Smooth muscle cell (in vitro differentiated cells): ENCODE data around the gene EIF4B. TPM values are rescaled to one million over a fixed set of nuclear protein-coding genes. Genes with fewer than 3 reads are reported as not detected.
A peak's percentile ranks its signal among the peaks of the same experiment; 100 is the strongest.

Experiments used
- DNase-seq: peaks from one replicate; lab custom pipeline; 2025; ENCODE audit not compliant: unreplicated experiment; lab: John Stamatoyannopoulos, UW
- H2AFZ ChIP-seq: fragments of 200-600 bp; sonication (generic); 2 replicates; pipeline ENCODE4 v1.6.0; 2016; ENCODE audit warnings: antibody characterized with exemption, low read depth, mild to moderate bottlenecking
- H3F3A ChIP-seq: fragments of 200-600 bp; sonication (generic); 2 replicates; pipeline ENCODE4 v1.6.0; 2017; ENCODE audit warnings: antibody characterized with exemption, low read depth
- H3K27ac ChIP-seq: fragments of 200-600 bp; sonication (generic); 2 replicates; pipeline ENCODE4 v1.5.1; 2016; ENCODE audit warnings: low read depth, mild to moderate bottlenecking
- H3K27me3 ChIP-seq: fragments of 200-600 bp; sonication (generic); 2 replicates; pipeline ENCODE4 v1.6.1; 2016; ENCODE audit warnings: low read depth, mild to moderate bottlenecking
- H3K36me3 ChIP-seq: fragments of 200-600 bp; sonication (generic); 2 replicates; pipeline ENCODE4 v1.5.1; 2016; ENCODE audit warnings: low read depth
- H3K4me1 ChIP-seq: fragments of 200-600 bp; sonication (generic); 2 replicates; pipeline ENCODE4 v1.5.1; 2016; ENCODE audit warnings: low read depth
- H3K4me2 ChIP-seq: fragments of 200-600 bp; sonication (generic); 2 replicates; pipeline ENCODE4 v1.6.0; 2016; ENCODE audit warnings: mild to moderate bottlenecking
- H3K4me3 ChIP-seq: fragments of 200-600 bp; sonication (generic); 2 replicates; pipeline ENCODE4 v1.5.1; 2016; ENCODE audit warnings: mild to moderate bottlenecking
- H3K79me2 ChIP-seq: fragments of 200-600 bp; sonication (generic); 2 replicates; pipeline ENCODE4 v1.6.0; 2016; ENCODE audit warnings: low read depth, mild to moderate bottlenecking
- H3K9ac ChIP-seq: fragments of 200-600 bp; sonication (generic); 2 replicates; pipeline ENCODE4 v1.6.0; 2016; ENCODE audit warnings: low read depth
- H3K9me3 ChIP-seq: fragments of 200-600 bp; sonication (generic); replicated peaks from 2 replicates; pipeline ENCODE4 v1.5.1; 2016; ENCODE audit warnings: low read depth
- H4K20me1 ChIP-seq: fragments of 200-600 bp; sonication (generic); 2 replicates; pipeline ENCODE4 v1.6.0; 2016; ENCODE audit warnings: low read depth
- CTCF ChIP-seq: fragments of 200-600 bp; sonication (generic); IDR thresholded peaks from 2 replicates; pipeline ENCODE4 v1.5.1; 2017; ENCODE audit warnings: borderline replicate concordance, mild to moderate bottlenecking, antibody characterized with exemption; ENCODE audit not compliant: insufficient read depth, poor library complexity, severe bottlenecking
- WGBS: methylation state at CpG from one replicate; pipeline ENCODE4 v1.1.7; 2016; ENCODE audit warnings: low lambda C conversion rate; 5-methylcytosine and 5-hydroxymethylcytosine counted together
- polyA plus RNA-seq: library from polyadenylated mRNA; unstranded; fragments of >200 nt; fragmentation: Nextera tagmentation; extraction: Ambion mirVana; gene quantifications from 2 replicates; pipeline ENCODE4 v1.2.1, GENCODE V29; 2016
- total RNA-seq: library from RNA; depleted of rRNA; stranded (reverse); fragments of >200 nt; gene quantifications from 2 replicates; pipeline ENCODE4 v1.2.3, GENCODE V29; 2014

EIF4B gene
- total and polyA plus RNA-seq, 2 experiments from 2014 or later: 39.9 to 241 TPM

GRCh38 chr12:53049571-53050318, 43.5 kb downstream of the EIF4B start, which contains the start of gene TNS2:
TSS of gene TNS2 (plus strand) at chr12:53050065. CDS start at chr12:53050186, 121 bp downstream.
- peak within 1 kb of the TSS; percentile 45 for H3K4me3 ChIP-seq
- no peaks in the 10 kb centered on the region for H3K9me3 ChIP-seq
- H3K79me2 ChIP-seq: peaks cover 12% of the 10 kb centered on the region
- H3K4me2 ChIP-seq: peak within 1 kb of the TSS; percentile 84
- 19% methylated on average over 15 of the region's 20 CpGs for WGBS
- H3K27me3 ChIP-seq: no peaks in the 10 kb centered on the region
- H3K27ac ChIP-seq: peak within 1 kb of the TSS; percentile 86
- peaks cover 43% of the 10 kb centered on the region for H3K4me1 ChIP-seq
- TF ChIP-seq CTCF: no peak
- H3K9ac ChIP-seq: peak within 1 kb of the TSS; percentile 17
- no peaks in the 10 kb centered on the region for H3K36me3 ChIP-seq
- H2AFZ ChIP-seq: no peak within 1 kb of the TSS
- peaks cover 25% of the 10 kb centered on the region for H3F3A ChIP-seq
- H4K20me1 ChIP-seq: no peaks in the 10 kb centered on the region
- no peak for DNase-seq

GRCh38 chr12:53050426-53051057, 44.3 kb downstream of the EIF4B start:
- no peaks in the 10 kb centered on the region for H3K36me3 ChIP-seq
- peak overlapping the region; percentile 45 for H3K4me3 ChIP-seq
- peaks cover 43% of the 10 kb centered on the region for H3K4me1 ChIP-seq
- peak overlapping the region; percentile 86 for H3K27ac ChIP-seq
- H3K27me3 ChIP-seq: no peaks in the 10 kb centered on the region
- WGBS: 83% methylated on average over 2 of the region's 2 CpGs
- no peak overlapping the region for H2AFZ ChIP-seq
- H3K79me2 ChIP-seq: peaks cover 12% of the 10 kb centered on the region
- no peak for DNase-seq
- peak overlapping the region; percentile 84 for H3K4me2 ChIP-seq
- TF ChIP-seq CTCF: no peak
- no peaks in the 10 kb centered on the region for H3K9me3 ChIP-seq
- H4K20me1 ChIP-seq: no peaks in the 10 kb centered on the region
- H3F3A ChIP-seq: peaks cover 25% of the 10 kb centered on the region
- peak overlapping the region; percentile 17 for H3K9ac ChIP-seq

- peak; percentile 29 for DNase-seq
- peaks cover 12% of the 10 kb centered on the region for H3K79me2 ChIP-seq
- 48% methylated on average over 11 of the region's 11 CpGs for WGBS
- peaks cover 25% of the 10 kb centered on the region for H3F3A ChIP-seq
- peak overlapping the region; percentile 45 for H3K4me3 ChIP-seq
- H3K27me3 ChIP-seq: no peaks in the 10 kb centered on the region
- H3K9ac ChIP-seq: no peak overlapping the region
- no peak for TF ChIP-seq CTCF
- H3K4me2 ChIP-seq: peak overlapping the region; percentile 84
- H3K9me3 ChIP-seq: no peaks in the 10 kb centered on the region
- no peaks in the 10 kb centered on the region for H4K20me1 ChIP-seq
- no peaks in the 10 kb centered on the region for H3K36me3 ChIP-seq
- H3K4me1 ChIP-seq: peaks cover 37% of the 10 kb centered on the region
- H3K27ac ChIP-seq: peak overlapping the region; percentile 86
- H2AFZ ChIP-seq: no peak overlapping the region
Measured at GRCh38 chr12:53051058-53051880, 45.0 kb downstream of the EIF4B start.
